MG63 (cell line): Measurements from ENCODE around the gene LONRF2. TPM values are rescaled to one million over a fixed set of nuclear protein-coding genes. Genes with fewer than 3 reads are reported as not detected.
"Not testable (repeated sequence)": the region's sequence is repeated elsewhere in the genome, so short reads cannot be mapped to it uniquely, and the experiment has no call there.

Experiments used
- DNase-seq: peaks from one replicate; pipeline ENCODE4 v3.0.0-alpha.2; 2020
- H3K27me3 ChIP-seq: fragments of 250-450 bp; sonication (Bioruptor Pico); 2 replicates; pipeline ENCODE4 v1.5.1; 2020; ENCODE audit warnings: mild to moderate bottlenecking, moderate library complexity
- H3K36me3 ChIP-seq: fragments of 250-450 bp; sonication (Bioruptor Pico); 2 replicates; pipeline ENCODE4 v1.5.1; 2020; ENCODE audit warnings: mild to moderate bottlenecking, moderate library complexity
- H3K4me3 ChIP-seq: fragments of 250-450 bp; sonication (Bioruptor Pico); 2 replicates; pipeline ENCODE4 v1.5.1; 2020; ENCODE audit warnings: mild to moderate bottlenecking, moderate library complexity
- H3K9me3 ChIP-seq: fragments of 250-450 bp; sonication (Bioruptor Pico); 2 replicates; pipeline ENCODE4 v1.5.1; 2020; ENCODE audit warnings: mild to moderate bottlenecking, moderate library complexity
- total RNA-seq: library from RNA; depleted of rRNA; stranded (reverse); fragments of >200 nt; shearing (Covaris generic); gene quantifications from 2 replicates; pipeline ENCODE4 v1.2.3, GENCODE V29; 2014; ENCODE audit warnings: low replicate concordance

Gene LONRF2
- total RNA-seq, 1 experiment from 2014 or later = 1.4 TPM

DNA sequence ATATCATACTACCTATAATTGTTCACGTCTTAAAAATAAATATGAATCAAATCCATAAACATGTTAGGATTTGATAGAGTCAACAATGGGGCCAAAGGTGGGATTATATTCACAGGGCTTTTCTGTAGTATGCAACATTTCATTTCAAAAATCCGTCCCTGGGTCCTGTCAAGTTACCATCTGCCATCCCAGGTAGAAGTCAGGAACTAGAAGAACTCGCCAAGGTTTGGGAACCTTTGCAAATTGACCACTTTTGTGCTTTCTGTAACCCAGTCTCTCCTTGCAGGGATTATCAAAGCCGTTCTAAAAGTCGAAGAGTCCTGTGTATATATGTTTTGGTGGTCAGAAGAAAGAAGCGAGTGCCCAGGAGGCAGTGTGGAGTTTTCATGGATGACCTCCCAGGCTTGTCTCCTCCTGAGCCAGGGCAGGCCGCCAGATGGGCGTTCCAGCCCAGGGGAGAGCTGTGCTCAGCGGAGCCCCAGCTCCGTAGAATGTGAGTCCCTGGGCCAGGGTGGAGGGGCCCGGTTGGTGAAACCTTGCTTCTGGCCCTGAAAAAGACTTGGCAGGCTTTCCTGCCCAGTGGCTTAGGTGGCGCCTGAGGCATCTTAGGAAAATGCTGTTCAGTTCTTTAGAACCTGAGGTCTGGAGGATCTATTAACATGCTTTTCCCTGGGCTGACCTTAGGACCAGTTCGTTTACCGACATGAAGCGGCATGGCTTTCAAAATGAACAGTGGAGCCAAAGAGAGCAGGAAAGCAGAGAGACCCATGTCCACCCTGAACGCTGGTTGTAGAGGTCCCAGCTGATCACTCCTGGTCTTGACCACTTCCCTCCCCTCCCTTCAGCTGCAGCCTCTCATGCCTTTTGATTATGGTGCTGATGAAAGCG, 69.2 kb downstream of the LONRF2 start:
- no peaks in the 10 kb centered on the region for H3K36me3 ChIP-seq
- H3K4me3 ChIP-seq = no peak overlapping the region
- H3K27me3 ChIP-seq = no peaks in the 10 kb centered on the region
- no peaks in the 10 kb centered on the region for H3K9me3 ChIP-seq
- DNase-seq = peak; percentile 36

DNA sequence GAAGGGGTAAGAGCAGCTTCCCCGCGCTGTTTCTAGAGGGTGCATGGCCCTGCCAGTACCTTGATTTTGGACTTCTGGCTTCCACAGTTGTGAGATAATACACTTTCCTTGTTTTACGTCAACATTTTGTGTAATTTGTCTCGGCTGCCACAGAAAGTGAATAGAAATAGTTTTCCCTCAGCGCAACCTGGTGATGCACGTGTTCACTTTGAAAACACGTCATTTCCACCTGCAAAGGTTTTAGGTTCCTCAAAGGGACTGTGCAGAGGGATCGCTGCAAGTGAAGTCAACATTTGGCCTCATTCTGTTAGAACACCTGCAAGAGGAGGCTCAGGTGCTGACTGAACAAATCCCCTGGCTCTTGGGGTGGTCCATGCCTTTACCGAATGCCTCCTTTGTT, 71.7 kb downstream of the LONRF2 start:
- no peaks in the 10 kb centered on the region for H3K27me3 ChIP-seq
- DNase-seq = no peak
- no peaks in the 10 kb centered on the region for H3K9me3 ChIP-seq
- no peak overlapping the region for H3K4me3 ChIP-seq
- H3K36me3 ChIP-seq = no peaks in the 10 kb centered on the region

DNA sequence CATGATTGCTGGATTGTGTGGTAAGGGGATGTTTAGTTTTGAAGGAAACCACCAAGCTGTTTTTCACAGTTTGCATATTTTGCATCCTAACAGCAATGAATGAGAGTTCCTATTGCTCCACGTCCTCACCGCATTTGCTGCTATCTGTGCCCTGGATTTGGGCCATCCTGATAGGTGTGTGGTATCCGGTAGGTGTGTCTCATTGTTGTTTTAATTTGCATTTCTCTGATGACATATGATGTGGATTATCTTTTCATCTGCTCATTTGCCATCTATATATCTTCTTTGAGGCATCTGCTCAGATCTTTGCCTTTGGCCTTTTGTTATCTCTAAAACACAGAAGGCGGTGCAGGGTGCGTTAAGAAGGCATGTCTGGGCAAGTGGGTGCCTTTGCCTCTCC, 73.3 kb downstream of the LONRF2 start:
- Histone ChIP-seq H3K27me3 (no peaks in the 10 kb centered on the region), H3K4me3 (no peak overlapping the region), H3K9me3 (peaks cover 2% of the 10 kb centered on the region; the same call in 1 of the 2 replicates), H3K36me3 (no peaks in the 10 kb centered on the region)
- DNase-seq = no peak

DNA sequence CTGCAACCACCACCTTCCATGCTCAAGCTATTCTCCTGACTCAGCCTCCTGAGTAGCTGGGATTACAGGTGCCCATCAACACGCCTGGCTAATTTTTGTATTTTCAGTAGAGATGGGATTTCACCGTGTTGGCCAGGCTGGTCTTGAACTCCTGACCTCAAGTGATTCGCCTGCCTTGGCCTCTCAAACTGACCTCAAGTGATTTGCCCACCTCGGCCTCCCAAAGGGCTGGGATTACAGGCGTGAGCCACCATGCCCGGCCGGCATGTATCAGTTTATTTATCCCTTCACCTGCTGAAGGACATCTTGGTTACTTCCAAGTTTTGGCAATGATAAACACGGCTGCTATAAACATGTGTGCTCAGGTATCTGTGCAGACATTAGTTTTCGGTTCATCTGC, 73.7 kb downstream of the LONRF2 start:
- H3K9me3 ChIP-seq, H3K36me3 ChIP-seq, DNase-seq, H3K4me3 ChIP-seq, H3K27me3 ChIP-seq: not testable (repeated sequence)

DNA sequence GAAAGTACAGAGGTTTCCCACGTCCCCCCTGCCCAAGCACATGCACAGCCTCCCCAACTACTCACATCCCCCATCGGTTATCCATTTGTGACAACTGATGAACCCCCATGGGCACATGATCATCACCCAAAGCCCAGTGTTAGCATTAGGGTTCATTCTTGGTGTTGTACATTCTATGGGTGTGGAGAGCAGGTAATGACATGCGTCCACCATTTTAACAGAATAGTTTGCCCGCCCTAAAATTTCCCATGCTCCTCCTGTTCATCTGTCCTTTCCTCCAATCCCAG, 74.3 kb downstream of the LONRF2 start:
- H3K27me3 ChIP-seq = no peaks in the 10 kb centered on the region
- DNase-seq = no peak
- H3K4me3 ChIP-seq = no peak overlapping the region
- peaks cover 2% of the 10 kb centered on the region; the same call in 1 of the 2 replicates for H3K9me3 ChIP-seq
- no peaks in the 10 kb centered on the region for H3K36me3 ChIP-seq

DNA sequence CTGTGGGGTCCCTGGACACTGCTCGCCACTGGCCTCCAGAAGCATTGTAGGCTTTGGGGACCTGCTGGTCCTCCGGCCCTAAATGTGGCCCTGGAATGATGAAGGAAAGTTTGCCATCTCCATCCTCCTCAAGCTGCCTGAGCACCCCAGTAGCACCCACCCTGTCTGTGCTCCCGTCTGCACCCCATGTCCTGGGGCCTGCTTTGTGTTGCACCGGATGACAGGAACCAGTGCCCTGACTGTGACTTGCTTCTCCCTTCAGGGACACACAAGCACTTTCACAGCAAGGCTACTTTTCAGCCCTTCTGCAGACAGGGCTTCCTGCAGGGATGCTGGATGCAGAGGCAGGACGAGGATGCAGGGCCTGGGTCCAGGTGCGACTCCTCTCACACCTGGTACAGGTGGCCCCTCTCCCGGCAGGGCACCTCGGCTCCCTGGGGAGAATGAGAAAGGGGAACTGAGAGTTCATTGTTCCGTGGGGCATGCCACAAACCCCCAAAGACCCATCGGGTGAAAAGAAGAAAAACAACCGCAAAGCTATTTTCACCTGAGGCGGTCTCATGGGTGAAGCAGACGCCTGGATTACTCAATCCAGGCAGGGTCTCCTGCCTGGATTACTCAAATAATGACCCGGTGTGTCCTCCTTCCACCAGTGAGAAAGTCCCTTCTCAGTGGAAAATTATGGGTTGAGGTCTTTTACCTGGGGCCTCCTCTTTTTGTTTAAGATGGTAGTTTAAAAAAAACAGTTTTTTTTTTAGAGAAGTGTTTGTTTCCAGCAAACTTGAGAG, 74.9 kb downstream of the LONRF2 start:
- no peak overlapping the region for H3K4me3 ChIP-seq
- H3K9me3 ChIP-seq = peaks cover 2% of the 10 kb centered on the region; the same call in 1 of the 2 replicates
- H3K36me3 ChIP-seq = no peaks in the 10 kb centered on the region
- DNase-seq = no peak
- H3K27me3 ChIP-seq = no peaks in the 10 kb centered on the region

DNA sequence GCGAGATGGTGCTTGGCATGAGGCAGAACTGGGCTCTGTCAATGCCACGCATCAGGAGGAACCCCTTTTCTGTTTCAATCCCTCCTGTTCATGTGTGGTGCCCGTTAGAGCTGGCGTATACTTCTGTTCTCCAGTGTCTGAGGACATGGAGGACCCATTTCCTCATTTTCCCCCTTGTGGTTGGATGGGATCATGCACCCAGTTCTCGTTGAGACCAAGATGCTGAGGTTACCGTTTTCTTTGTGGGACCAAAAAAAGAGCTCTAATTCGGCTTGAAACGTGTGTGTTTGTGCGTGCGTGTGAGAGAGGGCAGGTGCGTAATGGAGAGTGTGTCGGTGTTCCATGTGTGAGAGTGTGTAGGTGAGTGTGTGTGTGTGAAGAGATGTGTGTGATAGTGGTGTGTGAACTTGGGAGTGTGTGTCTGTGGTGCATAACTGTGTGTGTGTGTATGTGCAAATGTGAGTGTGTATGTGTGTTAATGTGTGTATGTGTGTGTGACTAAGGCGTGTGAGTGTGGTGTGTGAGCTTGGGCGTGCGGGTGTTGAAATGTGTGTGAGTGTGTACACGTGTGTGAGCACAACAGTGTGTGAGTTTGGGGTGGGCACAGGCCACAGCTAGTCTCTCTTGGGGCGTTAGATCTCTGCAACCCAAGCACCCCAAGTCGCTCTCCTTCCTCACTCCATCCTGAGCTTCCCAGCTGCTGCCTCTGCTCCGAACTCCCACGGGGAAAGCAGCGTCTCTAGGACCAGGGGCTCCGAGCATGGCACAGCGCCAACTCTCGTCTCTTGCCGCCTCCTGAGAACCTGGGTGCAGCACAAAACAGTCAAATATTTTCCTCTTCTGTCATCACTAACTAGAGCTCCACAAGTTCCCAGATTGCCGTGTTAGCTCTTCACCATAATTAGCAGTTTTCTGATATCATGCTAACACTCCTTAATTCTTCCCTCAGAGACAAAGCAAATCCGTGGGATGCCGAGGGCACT, 75.8 kb downstream of the LONRF2 start:
- no peak overlapping the region for H3K4me3 ChIP-seq
- no peak for DNase-seq

DNA sequence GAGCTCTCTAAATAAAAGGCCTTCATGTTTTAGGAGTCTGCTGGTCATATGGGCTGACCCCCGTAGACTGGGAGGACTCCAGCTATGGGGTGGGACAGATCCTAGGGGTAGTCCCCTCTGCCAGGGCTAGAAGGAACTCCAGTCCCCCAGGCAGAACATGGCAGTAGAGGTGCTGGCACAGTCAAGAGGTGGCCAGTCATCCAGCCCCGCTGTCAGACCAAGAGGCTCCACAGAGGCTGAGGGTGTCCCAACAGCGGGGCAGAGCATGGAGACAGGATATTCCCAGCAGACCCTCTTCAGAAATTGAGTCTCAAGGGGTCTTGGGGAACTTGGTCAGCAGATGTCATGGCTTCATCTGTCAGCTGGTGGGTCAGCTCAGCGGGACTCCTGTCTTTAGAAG, 76.6 kb downstream of the LONRF2 start:
- no peak for DNase-seq
- Histone ChIP-seq H3K4me3 (no peak overlapping the region), H3K36me3 (no peaks in the 10 kb centered on the region), H3K27me3 (no peaks in the 10 kb centered on the region), H3K9me3 (peaks cover 2% of the 10 kb centered on the region; the same call in 1 of the 2 replicates)

More for the DNA sequence above, 75.8 kb downstream of the LONRF2 start:
- Histone ChIP-seq H3K27me3 (no peaks in the 10 kb centered on the region), H3K36me3 (no peaks in the 10 kb centered on the region), H3K9me3 (peaks cover 2% of the 10 kb centered on the region; the same call in 1 of the 2 replicates)

DNA sequence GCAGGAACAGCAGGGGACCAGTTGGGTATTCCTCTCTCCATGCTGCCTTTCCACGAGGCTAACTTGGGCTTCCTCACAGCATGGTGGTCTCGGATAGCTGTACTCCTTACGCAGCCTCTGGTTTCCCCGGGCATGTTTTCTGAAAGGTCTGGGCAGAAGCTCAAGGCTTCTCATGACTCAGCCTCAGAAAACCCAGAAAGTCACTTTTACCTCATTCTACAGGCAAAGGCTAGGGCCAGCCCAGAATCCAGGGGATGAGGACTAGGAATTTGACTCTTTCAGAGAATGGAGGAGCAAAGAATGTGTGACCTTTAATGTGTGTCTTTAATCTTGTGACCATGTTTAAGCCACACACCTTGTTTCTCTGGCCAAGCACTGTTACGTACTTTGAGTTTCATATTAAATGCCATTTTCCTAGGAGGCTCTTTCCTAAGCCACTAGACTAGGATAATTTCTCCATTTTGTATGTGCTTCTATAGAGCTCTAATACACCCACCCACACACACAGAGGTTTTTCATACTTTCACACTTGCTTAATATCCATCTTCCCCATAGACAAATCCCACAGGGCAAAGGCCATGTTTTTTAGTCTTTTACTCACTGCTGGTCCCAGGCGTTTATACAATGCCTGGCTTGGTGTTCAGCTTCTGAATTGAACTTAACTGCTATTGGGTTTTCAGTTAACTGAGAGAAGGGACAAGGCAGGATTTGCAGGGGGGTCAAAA, 77.3 kb downstream of the LONRF2 start:
- Histone ChIP-seq H3K36me3 (no peaks in the 10 kb centered on the region), H3K9me3 (peaks cover 2% of the 10 kb centered on the region; the same call in 1 of the 2 replicates), H3K27me3 (no peaks in the 10 kb centered on the region), H3K4me3 (no peak overlapping the region)
- peak; percentile 22 for DNase-seq

DNA sequence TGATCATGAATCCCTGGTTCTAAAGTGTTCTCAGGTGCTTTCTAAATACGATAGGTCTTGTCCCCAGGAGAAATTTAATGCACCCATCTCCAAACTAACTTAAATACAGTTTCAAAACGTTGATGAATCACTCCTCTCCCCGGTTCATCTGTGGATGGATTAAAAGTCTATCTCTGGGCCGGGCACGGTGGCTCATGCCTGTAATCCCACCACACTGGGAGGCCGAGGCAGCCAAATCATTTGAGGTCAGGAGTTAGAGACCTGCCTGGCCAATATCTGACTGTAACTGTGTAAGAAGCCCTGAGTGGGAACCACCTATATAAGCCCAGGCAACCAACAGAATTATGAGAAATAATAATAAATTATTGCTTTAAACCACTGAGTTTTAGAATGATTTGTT, 78.7 kb downstream of the LONRF2 start:
- no peaks in the 10 kb centered on the region for H3K27me3 ChIP-seq
- no peak for DNase-seq
- H3K9me3 ChIP-seq = peaks cover 2% of the 10 kb centered on the region; the same call in 1 of the 2 replicates
- H3K4me3 ChIP-seq = no peak overlapping the region
- no peaks in the 10 kb centered on the region for H3K36me3 ChIP-seq

DNA sequence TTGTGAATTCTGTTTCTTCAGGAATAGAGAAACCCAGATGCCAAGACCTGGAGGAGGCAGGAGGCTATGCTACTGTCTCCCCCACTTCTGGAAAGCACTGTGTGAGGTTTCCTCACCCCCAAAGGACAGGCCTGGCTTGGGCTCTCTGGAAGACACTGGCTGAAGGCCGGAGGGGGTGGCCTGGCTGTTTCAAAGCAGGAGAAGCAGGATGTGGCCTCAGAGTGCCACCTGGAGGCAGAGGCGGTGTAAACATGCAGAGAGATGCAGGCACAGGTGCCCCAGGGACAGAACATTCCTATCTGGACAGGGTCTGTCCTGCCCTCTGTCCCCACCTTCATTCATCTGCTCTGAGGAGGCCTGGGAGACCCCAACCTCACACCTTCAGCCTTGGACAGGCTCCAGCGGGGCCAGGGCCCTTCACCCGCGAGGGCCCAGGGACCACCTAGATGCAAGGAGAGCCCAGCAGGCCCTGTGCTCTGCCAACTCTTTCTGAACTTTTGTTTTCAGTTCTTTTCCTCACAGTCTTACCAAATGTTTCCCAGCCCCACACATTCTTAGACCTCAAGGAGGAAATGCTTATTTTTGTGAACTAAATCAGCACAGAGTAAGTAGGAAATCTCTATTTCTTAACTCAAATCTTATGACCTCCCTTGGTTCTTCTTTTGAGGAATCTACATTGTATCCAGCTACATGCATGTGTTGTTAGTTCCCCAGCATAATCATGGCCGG, 79.2 kb downstream of the LONRF2 start:
- H3K36me3 ChIP-seq = no peaks in the 10 kb centered on the region
- peaks cover 2% of the 10 kb centered on the region; the same call in 1 of the 2 replicates for H3K9me3 ChIP-seq
- H3K27me3 ChIP-seq = no peaks in the 10 kb centered on the region
- DNase-seq = peak; percentile 52
- H3K4me3 ChIP-seq = no peak overlapping the region

DNA sequence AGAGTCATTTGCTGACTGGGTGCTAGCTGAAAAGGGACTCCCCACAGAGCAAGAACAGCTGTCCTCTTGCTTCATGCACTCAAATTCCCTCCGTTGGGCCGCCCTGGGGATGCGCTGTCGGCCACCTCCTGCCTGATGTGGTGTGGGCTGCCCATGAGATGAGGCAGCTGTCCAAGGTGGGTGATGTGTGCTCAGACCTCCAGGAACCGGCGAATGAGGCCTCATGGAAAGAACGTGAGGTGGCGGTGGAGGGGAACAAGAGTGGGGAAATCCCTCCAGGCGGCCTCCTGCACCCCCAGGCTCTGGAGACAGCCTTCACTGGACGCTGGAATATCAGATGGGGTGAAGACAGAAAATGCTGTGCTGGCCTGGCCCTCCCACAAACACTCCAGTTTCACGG, 79.8 kb downstream of the LONRF2 start:
- DNase-seq = no peak
- Histone ChIP-seq H3K9me3 (peaks cover 2% of the 10 kb centered on the region; the same call in 1 of the 2 replicates), H3K27me3 (no peaks in the 10 kb centered on the region), H3K4me3 (no peak overlapping the region), H3K36me3 (no peaks in the 10 kb centered on the region)

DNA sequence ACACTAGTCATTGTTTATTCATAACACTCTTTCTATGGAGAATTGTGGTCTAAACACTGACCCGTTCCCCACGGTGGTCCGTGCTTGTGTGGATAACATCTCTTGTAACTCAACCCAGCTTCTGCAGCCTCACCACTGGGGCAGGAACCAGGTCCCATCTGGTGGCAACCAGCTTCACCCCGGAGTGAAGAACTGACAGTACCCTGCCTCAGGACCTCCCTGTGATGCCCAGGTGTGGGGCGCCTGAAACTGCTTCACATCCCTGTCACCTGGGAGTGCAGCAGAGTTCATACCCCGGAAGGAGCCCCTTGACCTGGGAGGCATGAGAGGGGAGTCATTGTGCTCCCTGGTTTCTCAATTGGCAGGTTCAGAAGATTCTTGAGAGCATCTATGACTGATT, 81.1 kb downstream of the LONRF2 start:
- Histone ChIP-seq H3K27me3 (no peaks in the 10 kb centered on the region), H3K36me3 (no peaks in the 10 kb centered on the region), H3K9me3 (peaks cover 2% of the 10 kb centered on the region; the same call in 1 of the 2 replicates), H3K4me3 (no peak overlapping the region)
- DNase-seq = no peak

DNA sequence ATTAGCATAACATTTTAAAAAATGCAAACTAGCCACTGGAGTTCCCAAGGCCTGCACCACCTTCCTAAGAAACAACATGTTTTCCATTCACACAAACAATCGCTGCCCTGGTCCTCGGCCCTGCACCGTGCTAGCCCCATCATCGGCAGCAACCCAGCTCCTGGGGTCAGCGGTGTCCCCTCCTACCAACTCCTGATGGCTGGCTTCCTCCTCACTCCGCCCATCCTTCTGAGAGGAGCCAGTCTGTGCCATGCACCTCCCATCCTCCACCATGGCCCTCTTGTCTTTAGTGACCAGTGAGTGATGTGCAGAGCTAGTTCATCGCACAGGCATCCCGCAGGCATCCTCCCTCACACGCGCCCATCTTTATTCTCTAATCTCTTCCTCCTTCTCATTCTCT, 81.9 kb downstream of the LONRF2 start:
- no peak for DNase-seq
- Histone ChIP-seq H3K9me3 (peaks cover 2% of the 10 kb centered on the region; the same call in 1 of the 2 replicates), H3K27me3 (no peaks in the 10 kb centered on the region), H3K36me3 (no peaks in the 10 kb centered on the region), H3K4me3 (no peak overlapping the region)

DNA sequence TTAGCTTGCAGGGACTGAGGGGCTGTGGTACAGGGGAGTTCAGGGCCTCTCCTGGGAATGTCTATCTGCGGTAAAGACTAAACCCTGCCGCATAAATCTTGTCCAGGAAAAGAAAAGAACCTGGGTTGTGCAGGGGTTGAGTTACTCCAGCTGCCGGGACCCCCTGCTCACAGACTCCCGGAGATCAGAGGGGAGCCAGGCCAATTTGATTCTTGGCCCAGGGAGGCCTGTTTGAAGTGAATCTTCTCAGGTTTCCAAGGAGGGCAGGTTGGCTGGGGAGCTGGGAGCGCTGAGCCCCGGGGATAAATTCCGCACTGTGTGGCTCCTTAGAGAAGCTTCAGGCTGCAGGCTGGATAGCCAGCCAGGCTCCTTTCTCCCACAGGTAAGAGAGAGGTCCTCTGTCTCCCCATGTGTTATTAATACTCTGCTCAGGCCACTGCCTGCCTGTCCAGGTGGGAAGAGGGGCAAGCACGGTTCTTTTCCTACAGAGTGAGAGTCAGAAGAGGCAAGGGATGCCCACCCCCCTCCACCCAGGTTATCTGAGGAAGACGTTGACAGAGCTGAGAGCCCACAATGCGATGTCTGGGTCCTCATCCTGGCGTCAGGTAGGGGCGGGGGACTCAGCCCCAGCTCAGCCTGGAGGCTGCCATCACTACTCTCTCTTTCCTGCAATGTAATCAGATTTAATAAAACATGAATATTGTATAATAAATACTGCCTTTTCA, 82.7 kb downstream of the LONRF2 start:
- no peak for DNase-seq
- no peaks in the 10 kb centered on the region for H3K27me3 ChIP-seq
- no peak overlapping the region for H3K4me3 ChIP-seq
- H3K9me3 ChIP-seq = peaks cover under 1% of the 10 kb centered on the region; the same call in 1 of the 2 replicates
- no peaks in the 10 kb centered on the region for H3K36me3 ChIP-seq
